GM21737 (cell line): ENCODE measurements around the gene ALS2CL.

ENCODE experiments used
- ATAC-seq: cut with Tn5 transposase; IDR thresholded peaks from one replicate; pipeline ENCODE4 v1.9.1; 2021; ENCODE audit warnings: mild to moderate bottlenecking, moderate library complexity; ENCODE audit not compliant: unreplicated experiment

ALS2CL gene

DNA sequence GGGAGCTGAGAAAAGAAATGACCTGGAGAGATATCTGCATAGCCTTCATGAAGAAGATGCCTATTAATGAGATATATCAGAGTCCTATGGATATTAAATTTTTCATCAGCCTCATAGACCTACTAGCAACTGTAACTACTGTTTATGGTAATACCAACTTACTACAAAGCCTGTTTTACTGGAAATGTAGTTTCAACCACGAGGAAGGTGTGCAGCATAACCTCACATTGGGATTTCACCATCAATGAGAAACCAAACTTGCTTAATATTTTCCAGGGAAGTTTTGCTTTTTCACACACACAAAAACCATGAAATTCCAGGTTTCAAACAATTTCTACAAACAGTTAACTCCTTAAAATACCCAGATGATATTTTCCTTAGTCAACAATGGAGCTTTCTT is 49.8 kb downstream of the ALS2CL start:
- no peak for ATAC-seq

- no peak for ATAC-seq
Measured at GRCh38 chr3:46642971-46643370, 50.5 kb downstream of the ALS2CL start.

DNA sequence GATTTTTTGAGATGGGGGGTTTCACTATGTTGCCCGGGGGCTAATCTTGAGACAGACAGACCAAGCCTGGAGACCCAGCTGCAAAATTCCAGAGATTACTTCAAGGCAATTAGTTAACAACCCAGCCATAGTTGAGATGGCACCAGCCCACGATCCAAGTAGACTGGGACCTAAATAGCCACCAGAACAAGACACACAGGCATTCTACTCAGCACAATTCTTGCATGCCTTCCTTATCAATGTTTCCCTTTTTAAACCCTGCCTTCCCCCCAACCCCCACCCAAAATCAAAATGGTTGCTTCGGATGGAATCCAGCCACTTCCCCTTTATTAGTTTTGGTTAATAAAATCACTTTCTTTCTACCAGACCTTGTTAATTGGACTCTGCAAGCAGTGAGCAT is 52.6 kb downstream of the ALS2CL start:
- ATAC-seq: no peak

- no peak for ATAC-seq
Measured at GRCh38 chr3:46639221-46639620, 54.3 kb downstream of the ALS2CL start.

DNA sequence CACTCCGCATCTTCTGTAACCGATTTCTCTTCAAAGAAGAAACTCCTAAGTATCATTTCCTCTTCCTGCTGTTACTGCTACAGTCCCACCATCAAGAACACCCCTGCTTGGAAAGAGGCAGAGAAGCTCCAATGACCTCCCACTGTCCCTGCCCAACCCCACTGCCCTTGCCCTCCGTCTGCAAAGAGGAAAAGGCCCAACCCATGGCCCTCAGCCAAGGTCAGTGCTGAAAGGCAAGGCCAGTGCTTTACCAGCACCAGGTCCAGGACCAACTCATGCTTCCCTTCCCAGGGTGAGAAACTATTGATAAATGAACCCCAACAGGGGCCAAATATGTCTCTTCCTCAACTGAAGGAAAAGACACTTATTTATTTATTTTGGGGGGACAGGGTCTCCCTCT is 58.6 kb downstream of the ALS2CL start:
- no peak for ATAC-seq

DNA sequence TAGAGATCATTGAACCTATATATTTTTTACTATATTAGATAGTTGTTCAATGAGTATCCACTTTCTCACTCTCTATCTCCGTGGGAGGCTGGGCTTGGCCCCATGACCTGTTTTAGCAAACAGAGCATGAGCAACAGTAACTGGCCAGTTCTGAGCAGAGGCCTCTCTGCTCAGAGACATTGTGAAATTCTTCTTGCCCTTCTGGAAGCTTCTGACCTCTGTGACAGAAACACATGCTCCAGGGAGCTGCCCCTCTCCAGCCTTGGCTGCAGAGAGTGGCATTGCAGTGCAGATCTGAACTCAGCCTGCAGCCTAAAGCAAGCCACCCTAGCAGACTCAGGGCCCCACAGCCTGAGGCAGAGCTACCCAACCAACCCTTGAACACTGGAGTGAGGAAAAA is 60.7 kb downstream of the ALS2CL start:
- ATAC-seq: no peak

DNA sequence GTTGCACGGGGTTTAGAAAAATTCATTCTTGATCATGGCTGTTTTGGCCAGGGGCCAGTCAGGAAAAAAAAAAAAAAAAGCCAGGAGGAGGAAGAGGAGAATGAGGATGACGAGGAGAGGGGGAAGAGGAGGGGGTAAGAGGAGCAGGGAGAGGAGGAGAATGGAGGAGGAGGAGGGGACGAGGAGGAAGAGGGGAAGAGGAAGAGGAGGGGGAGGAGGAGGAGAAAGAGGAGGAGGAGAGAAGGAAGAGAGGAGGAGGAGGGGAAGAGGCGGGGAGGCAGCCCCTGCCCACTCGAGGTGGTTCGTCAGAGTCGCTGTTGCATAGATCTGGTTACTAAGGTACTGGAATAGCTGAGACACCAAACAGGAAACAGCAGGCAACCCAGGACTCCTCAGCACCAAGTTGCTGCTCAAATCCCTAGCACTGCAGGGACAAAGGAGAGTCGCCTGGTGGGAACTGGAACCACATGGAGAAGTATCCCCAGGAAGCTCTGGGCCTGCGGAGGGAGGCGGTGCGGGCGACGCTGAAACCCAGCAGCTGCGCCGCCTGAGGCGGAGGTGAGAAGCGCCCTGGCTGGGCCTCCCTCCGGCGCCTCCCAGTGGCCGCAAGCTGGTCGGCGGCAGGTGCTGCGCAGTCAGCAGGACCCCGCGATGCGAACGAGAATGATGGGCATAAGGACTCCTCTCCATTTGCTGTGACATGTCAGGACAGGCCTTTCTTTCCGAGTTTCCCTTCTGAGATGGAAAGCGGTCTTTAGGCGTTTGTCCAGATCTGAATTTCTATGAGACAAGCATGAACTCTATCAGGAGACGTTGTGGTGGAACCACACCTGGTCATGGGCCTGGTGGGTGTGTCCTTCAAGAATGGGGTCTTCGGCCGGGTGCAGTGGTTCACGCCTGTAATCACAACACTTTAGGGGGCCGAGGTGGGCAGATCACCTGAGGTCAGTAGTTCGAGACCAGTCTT is 63.6 kb downstream of the ALS2CL start:
- peak; percentile 90 for ATAC-seq

DNA sequence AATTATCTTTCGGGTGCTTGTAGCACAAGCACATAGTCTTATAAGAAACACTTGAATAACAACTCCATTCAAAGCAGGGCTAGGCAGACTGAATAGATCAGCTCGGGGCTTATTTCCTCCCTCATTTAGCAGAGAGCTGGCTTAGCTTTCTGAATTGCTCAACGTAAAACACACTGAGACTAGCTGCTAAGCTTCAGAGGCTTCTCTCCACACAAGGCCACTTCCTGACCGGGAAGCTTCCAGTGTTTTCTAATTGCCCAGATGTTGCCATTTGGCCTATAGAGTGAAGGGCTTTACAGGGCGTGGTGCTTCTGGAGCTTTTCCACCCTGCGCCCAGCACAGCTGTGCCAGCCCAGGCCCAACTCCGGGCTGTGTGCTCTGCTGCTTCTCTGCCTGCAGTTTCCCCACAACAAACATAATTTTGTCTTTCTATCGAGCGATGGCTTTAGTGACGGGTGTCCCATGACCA is 64.5 kb downstream of the ALS2CL start:
- no peak for ATAC-seq

- ATAC-seq: no peak
Measured at GRCh38 chr3:46627078-46627477, 66.4 kb downstream of the ALS2CL start.

- ATAC-seq: no peak
Measured at GRCh38 chr3:46626039-46626438, 67.4 kb downstream of the ALS2CL start.

- ATAC-seq: no peak
Measured at GRCh38 chr3:46624975-46625490, 68.4 kb downstream of the ALS2CL start.

- no peak for ATAC-seq
Measured at GRCh38 chr3:46624533-46624932, 68.9 kb downstream of the ALS2CL start.

GRCh38 chr3:46619845-46620778 is 73.4 kb downstream of the ALS2CL start:
- ATAC-seq: no peak
